ENCODE data around the gene NPS.

- TF ChIP-seq, protein P1, sequence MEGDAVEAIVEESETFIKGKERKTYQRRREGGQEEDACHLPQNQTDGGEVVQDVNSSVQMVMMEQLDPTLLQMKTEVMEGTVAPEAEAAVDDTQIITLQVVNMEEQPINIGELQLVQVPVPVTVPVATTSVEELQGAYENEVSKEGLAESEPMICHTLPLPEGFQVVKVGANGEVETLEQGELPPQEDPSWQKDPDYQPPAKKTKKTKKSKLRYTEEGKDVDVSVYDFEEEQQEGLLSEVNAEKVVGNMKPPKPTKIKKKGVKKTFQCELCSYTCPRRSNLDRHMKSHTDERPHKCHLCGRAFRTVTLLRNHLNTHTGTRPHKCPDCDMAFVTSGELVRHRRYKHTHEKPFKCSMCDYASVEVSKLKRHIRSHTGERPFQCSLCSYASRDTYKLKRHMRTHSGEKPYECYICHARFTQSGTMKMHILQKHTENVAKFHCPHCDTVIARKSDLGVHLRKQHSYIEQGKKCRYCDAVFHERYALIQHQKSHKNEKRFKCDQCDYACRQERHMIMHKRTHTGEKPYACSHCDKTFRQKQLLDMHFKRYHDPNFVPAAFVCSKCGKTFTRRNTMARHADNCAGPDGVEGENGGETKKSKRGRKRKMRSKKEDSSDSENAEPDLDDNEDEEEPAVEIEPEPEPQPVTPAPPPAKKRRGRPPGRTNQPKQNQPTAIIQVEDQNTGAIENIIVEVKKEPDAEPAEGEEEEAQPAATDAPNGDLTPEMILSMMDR (IDR thresholded peaks at IDR 0.05) = no peak
- TF ChIP-seq POLR2AphosphoS5 (IDR thresholded peaks at IDR 0.05; ENCODE audit: low read depth, low read length) = no peak
- TF ChIP-seq, protein P2, sequence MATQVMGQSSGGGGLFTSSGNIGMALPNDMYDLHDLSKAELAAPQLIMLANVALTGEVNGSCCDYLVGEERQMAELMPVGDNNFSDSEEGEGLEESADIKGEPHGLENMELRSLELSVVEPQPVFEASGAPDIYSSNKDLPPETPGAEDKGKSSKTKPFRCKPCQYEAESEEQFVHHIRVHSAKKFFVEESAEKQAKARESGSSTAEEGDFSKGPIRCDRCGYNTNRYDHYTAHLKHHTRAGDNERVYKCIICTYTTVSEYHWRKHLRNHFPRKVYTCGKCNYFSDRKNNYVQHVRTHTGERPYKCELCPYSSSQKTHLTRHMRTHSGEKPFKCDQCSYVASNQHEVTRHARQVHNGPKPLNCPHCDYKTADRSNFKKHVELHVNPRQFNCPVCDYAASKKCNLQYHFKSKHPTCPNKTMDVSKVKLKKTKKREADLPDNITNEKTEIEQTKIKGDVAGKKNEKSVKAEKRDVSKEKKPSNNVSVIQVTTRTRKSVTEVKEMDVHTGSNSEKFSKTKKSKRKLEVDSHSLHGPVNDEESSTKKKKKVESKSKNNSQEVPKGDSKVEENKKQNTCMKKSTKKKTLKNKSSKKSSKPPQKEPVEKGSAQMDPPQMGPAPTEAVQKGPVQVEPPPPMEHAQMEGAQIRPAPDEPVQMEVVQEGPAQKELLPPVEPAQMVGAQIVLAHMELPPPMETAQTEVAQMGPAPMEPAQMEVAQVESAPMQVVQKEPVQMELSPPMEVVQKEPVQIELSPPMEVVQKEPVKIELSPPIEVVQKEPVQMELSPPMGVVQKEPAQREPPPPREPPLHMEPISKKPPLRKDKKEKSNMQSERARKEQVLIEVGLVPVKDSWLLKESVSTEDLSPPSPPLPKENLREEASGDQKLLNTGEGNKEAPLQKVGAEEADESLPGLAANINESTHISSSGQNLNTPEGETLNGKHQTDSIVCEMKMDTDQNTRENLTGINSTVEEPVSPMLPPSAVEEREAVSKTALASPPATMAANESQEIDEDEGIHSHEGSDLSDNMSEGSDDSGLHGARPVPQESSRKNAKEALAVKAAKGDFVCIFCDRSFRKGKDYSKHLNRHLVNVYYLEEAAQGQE (IDR thresholded peaks at IDR 0.05; ENCODE audit: insufficient read depth in 1 of 2, low read depth in 2 of 2, low read length in 1 of 2) = no peak
Measured at GRCh38 chr10:127527320-127527719, 21.8 kb upstream of the NPS start.
